GM23338 (cell line): ENCODE measurements around the gene OPRL1. TPM values are rescaled to one million over a fixed set of nuclear protein-coding genes. Genes with fewer than 3 reads are reported as not detected.

ENCODE experiments used
- ATAC-seq: fragments of 200-7000 bp; cut with Tn5 transposase; 3 replicates; pipeline ENCODE4 v1.9.1; 2020
- DNase-seq: peaks from one replicate; pipeline ENCODE4 v3.0.0-alpha.2; 2015; ENCODE audit warnings: low spot score
- H2AFZ ChIP-seq: fragments of 200-600 bp; sonication (generic); 2 replicates; pipeline ENCODE4 v1.8.0; 2016; ENCODE audit warnings: antibody characterized with exemption, mild to moderate bottlenecking, moderate library complexity
- H3F3A ChIP-seq: fragments of 200-600 bp; sonication (generic); replicated peaks from 2 replicates; pipeline ENCODE4 v1.8.0; 2017; ENCODE audit warnings: antibody characterized with exemption, mixed run types, low read depth
- H3K27ac ChIP-seq: fragments of 200-600 bp; sonication (generic); 2 replicates; pipeline ENCODE4 v1.6.1; 2016; ENCODE audit warnings: low read depth
- H3K27me3 ChIP-seq: fragments of 200-600 bp; sonication (generic); 2 replicates; pipeline ENCODE4 v1.8.0; 2016; ENCODE audit warnings: mild to moderate bottlenecking, mixed run types, moderate library complexity; ENCODE audit not compliant: insufficient read depth
- H3K36me3 ChIP-seq: fragments of 200-600 bp; sonication (generic); 2 replicates; pipeline ENCODE4 v1.8.0; 2016; ENCODE audit warnings: mild to moderate bottlenecking; ENCODE audit not compliant: insufficient read depth
- H3K4me1 ChIP-seq: fragments of 200-600 bp; sonication (generic); 2 replicates; pipeline ENCODE4 v1.8.0; 2016; ENCODE audit warnings: mild to moderate bottlenecking, moderate library complexity; ENCODE audit not compliant: insufficient read depth
- H3K4me2 ChIP-seq: fragments of 200-600 bp; sonication (generic); 2 replicates; pipeline ENCODE4 v1.7.1; 2017; ENCODE audit warnings: mixed run types
- H3K4me3 ChIP-seq: fragments of 200-600 bp; sonication (generic); 2 replicates; pipeline ENCODE4 v1.6.1; 2016; ENCODE audit warnings: mixed run types
- H3K79me2 ChIP-seq: fragments of 200-600 bp; sonication (generic); replicated peaks from 2 replicates; pipeline ENCODE4 v1.8.0; 2017; ENCODE audit warnings: mild to moderate bottlenecking; ENCODE audit not compliant: insufficient read depth
- H3K9me2 ChIP-seq: fragments of 200-600 bp; sonication (generic); 2 replicates; pipeline ENCODE4 v1.8.0; 2017; ENCODE audit not compliant: insufficient read depth
- H4K20me1 ChIP-seq: fragments of 200-600 bp; sonication (generic); replicated peaks from 2 replicates; pipeline ENCODE4 v1.8.0; 2017; ENCODE audit warnings: mild to moderate bottlenecking; ENCODE audit not compliant: insufficient read depth
- H3K27ac Mint-ChIP-seq: 2 replicates; pipeline ENCODE4 v1.8.0; 2020; ENCODE audit warnings: inconsistent platforms, mild to moderate bottlenecking, moderate library complexity, mixed read lengths
- H3K27me3 Mint-ChIP-seq: 3 replicates; pipeline ENCODE4 v1.8.0; 2022; ENCODE audit warnings: low read depth, mild to moderate bottlenecking, moderate library complexity, mixed read lengths, inconsistent platforms; ENCODE audit not compliant: insufficient read depth, poor library complexity
- H3K36me3 Mint-ChIP-seq: 3 replicates; pipeline ENCODE4 v1.8.0; 2021; ENCODE audit warnings: low read depth, mild to moderate bottlenecking, inconsistent platforms, moderate library complexity, mixed read lengths
- H3K4me1 Mint-ChIP-seq: 3 replicates; pipeline ENCODE4 v1.8.0; 2020; ENCODE audit warnings: mild to moderate bottlenecking, inconsistent platforms, mixed read lengths
- H3K4me3 Mint-ChIP-seq: 3 replicates; pipeline ENCODE4 v1.8.0; 2021; ENCODE audit warnings: moderate library complexity, mild to moderate bottlenecking, inconsistent platforms, mixed read lengths
- H3K9me3 Mint-ChIP-seq: 3 replicates; pipeline ENCODE4 v1.8.0; 2020; ENCODE audit warnings: moderate library complexity, mild to moderate bottlenecking, inconsistent platforms, mixed read lengths
- ETS1 ChIP-seq: IDR thresholded peaks from 2 replicates; pipeline ENCODE4 v1.6.1; 2016; ENCODE audit warnings: antibody characterized with exemption
- EZH2 ChIP-seq: fragments of 200-600 bp; sonication (generic); IDR thresholded peaks from one replicate; pipeline ENCODE4 v1.8.0; 2017; ENCODE audit warnings: antibody characterized with exemption, mild to moderate bottlenecking, low read depth; ENCODE audit not compliant: unreplicated experiment
- EZH2phosphoT487 ChIP-seq: fragments of 200-600 bp; sonication (generic); IDR thresholded peaks from one replicate; pipeline ENCODE4 v1.8.1; 2018; ENCODE audit warnings: antibody characterized with exemption; ENCODE audit not compliant: unreplicated experiment
- JUNB ChIP-seq: IDR thresholded peaks from one replicate; pipeline ENCODE4 v1.6.1; 2016; ENCODE audit warnings: antibody characterized with exemption; ENCODE audit not compliant: unreplicated experiment
- NANOG ChIP-seq: IDR thresholded peaks from 2 replicates; pipeline ENCODE4 v1.6.1; 2016; ENCODE audit warnings: antibody characterized with exemption, borderline replicate concordance
- POLR2AphosphoS5 ChIP-seq: IDR thresholded peaks from 2 replicates; pipeline ENCODE4 v1.6.1; 2016; ENCODE audit warnings: antibody characterized with exemption, low read depth
- REST ChIP-seq: IDR thresholded peaks from one replicate; pipeline ENCODE4 v1.6.1; 2018; ENCODE audit warnings: antibody characterized with exemption; ENCODE audit not compliant: unreplicated experiment
- STAT1 ChIP-seq: IDR thresholded peaks from one replicate; pipeline ENCODE4 v1.6.1; 2016; ENCODE audit warnings: antibody characterized with exemption; ENCODE audit not compliant: unreplicated experiment
- ZNF114 ChIP-seq: fragments of 250-450 bp; sonication (Bioruptor Pico); IDR thresholded peaks from 2 replicates; pipeline ENCODE4 v1.5.0; 2020; ENCODE audit warnings: mild to moderate bottlenecking, moderate library complexity
- ZNF331 ChIP-seq: fragments of 250-450 bp; sonication (Bioruptor Pico); IDR thresholded peaks from 2 replicates; pipeline ENCODE4 v1.5.0; 2020; ENCODE audit warnings: low read depth, mild to moderate bottlenecking, moderate library complexity
- ZNF462 ChIP-seq: fragments of 250-450 bp; sonication (Bioruptor Pico); IDR thresholded peaks from 2 replicates; pipeline ENCODE4 v1.5.0; 2020; ENCODE audit warnings: mild to moderate bottlenecking, moderate library complexity
- polyA plus RNA-seq: library from polyadenylated mRNA; unstranded; fragments of >200 nt; fragmentation: Nextera tagmentation; extraction: Ambion mirVana; gene quantifications from 2 replicates; pipeline ENCODE4 v1.2.1, GENCODE V29; 2016
- total RNA-seq: library from RNA; depleted of rRNA; stranded (reverse); fragments of >200 nt; shearing (Covaris generic); gene quantifications from 2 replicates; pipeline ENCODE4 v1.2.3, GENCODE V29; 2014

OPRL1 gene
- total and polyA plus RNA-seq, 2 experiments from 2014 or later: 0.27 to 1.1 TPM

- TF ChIP-seq JUNB (no peak), NANOG (no peak), EZH2 (no peak), ZNF114 (no peak), STAT1 (no peak)
These were observed 25.0 kb downstream of the OPRL1 start (continued) for GRCh38 chr20:64104667-64105451.

GRCh38 chr20:64105846-64106434, 26.1 kb downstream of the OPRL1 start:
- peak; percentile 1 for DNase-seq

More at GRCh38 chr20:64105846-64106434, 26.1 kb downstream of the OPRL1 start:
- H3K4me3 Mint-ChIP-seq: no peak overlapping the region
- TF ChIP-seq ZNF331 (CRISPR knock-in tag) (no peak), ZNF462 (CRISPR knock-in tag) (no peak), JUNB (no peak), POLR2AphosphoS5 (no peak), REST (no peak), ETS1 (no peak), EZH2phosphoT487 (no peak)
- Histone ChIP-seq H4K20me1 (no peaks in the 10 kb centered on the region), H3K4me3 (no peak overlapping the region), H2AFZ (no peak overlapping the region), H3K27me3 (peaks cover 16% of the 10 kb centered on the region), H3K79me2 (no peaks in the 10 kb centered on the region), H3K9me2 (no peaks in the 10 kb centered on the region), H3K36me3 (no peaks in the 10 kb centered on the region), H3F3A (peaks cover 7% of the 10 kb centered on the region), H3K4me2 (no peak overlapping the region), H3K27ac (no peak overlapping the region), H3K4me1 (no peaks in the 10 kb centered on the region)
- no peak overlapping the region for H3K27ac Mint-ChIP-seq
- peaks cover 22% of the 10 kb centered on the region for H3K27me3 Mint-ChIP-seq
- H3K4me1 Mint-ChIP-seq: peaks cover 9% of the 10 kb centered on the region
- H3K36me3 Mint-ChIP-seq: no peaks in the 10 kb centered on the region; the same call in 2 of the 3 replicates
- peaks cover 5% of the 10 kb centered on the region; the same call in 2 of the 3 replicates for H3K9me3 Mint-ChIP-seq
- ATAC-seq: no peak
